RWPE2 (cell line): ENCODE results near the gene RPS15.

Experiments used
- ATAC-seq: fragments of 200-7000 bp; cut with Tn5 transposase; 3 replicates; pipeline ENCODE4 v1.9.1; 2021; ENCODE audit warnings: low read depth
- DNase-seq: peaks from one replicate; pipeline ENCODE4 v3.0.0-alpha.2; 2020; ENCODE audit warnings: low spot score
- H3K27ac ChIP-seq: fragments of 450-650 bp; 2 replicates; pipeline ENCODE4 v1.5.1; 2017; ENCODE audit warnings: mild to moderate bottlenecking; ENCODE audit not compliant: poor library complexity, severe bottlenecking
- H3K27me3 ChIP-seq: fragments of 250-450 bp; sonication (Bioruptor Pico); 2 replicates; pipeline ENCODE4 v1.5.1; 2021; ENCODE audit warnings: mild to moderate bottlenecking, moderate library complexity; ENCODE audit not compliant: insufficient read depth, poor library complexity, severe bottlenecking
- H3K36me3 ChIP-seq: fragments of 250-450 bp; sonication (Bioruptor Pico); 2 replicates; pipeline ENCODE4 v1.5.1; 2020; ENCODE audit warnings: low read depth, mild to moderate bottlenecking, moderate library complexity
- H3K4me1 ChIP-seq: fragments of 250-450 bp; sonication (Bioruptor Pico); 2 replicates; pipeline ENCODE4 v1.5.1; 2021; ENCODE audit warnings: mild to moderate bottlenecking, moderate library complexity; ENCODE audit not compliant: insufficient read depth, poor library complexity, severe bottlenecking
- H3K4me3 ChIP-seq: fragments of 250-450 bp; sonication (Bioruptor Pico); 2 replicates; pipeline ENCODE4 v1.5.1; 2021; ENCODE audit warnings: mild to moderate bottlenecking, moderate library complexity; ENCODE audit not compliant: severe bottlenecking
- H3K9me3 ChIP-seq: fragments of 250-450 bp; sonication (Bioruptor Pico); 2 replicates; pipeline ENCODE4 v1.5.1; 2021; ENCODE audit warnings: mild to moderate bottlenecking, moderate library complexity; ENCODE audit not compliant: severe bottlenecking
- TF ChIP-seq, protein P1 (sequence below): fragments of 450-650 bp; IDR thresholded peaks from one replicate; pipeline ENCODE4 v1.5.1; 2017; ENCODE audit warnings: mild to moderate bottlenecking, moderate library complexity; ENCODE audit not compliant: poor library complexity, severe bottlenecking

RPS15 gene

DNA sequence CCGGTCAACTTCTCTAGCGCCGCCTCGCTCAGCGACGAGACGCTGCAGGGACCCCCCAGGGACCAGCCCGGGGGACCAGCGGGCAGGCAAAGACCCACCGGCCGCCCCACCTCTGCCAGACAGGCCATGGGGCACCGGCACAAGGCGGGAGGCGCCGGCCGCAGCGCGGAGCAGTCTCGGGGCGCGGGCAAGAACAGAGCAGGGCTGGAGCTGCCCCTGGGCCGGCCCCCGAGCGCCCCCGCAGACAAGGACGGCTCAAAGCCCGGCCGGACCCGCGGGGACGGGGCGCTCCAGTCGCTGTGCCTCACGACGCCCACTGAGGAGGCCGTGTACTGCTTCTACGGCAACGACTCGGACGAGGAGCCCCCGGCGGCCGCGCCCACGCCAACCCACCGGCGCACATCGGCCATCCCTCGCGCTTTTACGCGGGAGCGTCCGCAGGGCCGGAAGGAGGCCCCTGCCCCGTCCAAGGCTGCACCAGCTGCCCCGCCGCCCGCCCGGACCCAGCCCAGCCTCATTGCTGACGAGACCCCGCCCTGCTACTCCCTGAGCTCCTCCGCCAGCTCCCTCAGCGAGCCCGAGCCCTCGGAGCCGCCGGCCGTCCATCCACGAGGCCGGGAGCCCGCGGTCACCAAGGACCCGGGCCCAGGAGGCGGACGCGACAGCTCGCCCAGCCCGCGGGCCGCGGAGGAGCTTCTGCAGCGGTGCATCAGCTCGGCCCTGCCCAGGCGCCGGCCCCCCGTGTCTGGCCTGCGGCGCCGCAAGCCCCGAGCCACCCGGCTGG lies 29.5 kb downstream of the RPS15 start:
- no peak; the same call in 2 of the 3 replicates for ATAC-seq
- H3K4me3 ChIP-seq = no peak overlapping the region
- peaks cover 5% of the 10 kb centered on the region for H3K4me1 ChIP-seq
- DNase-seq = no peak
- H3K36me3 ChIP-seq = no peaks in the 10 kb centered on the region
- no peaks in the 10 kb centered on the region for H3K9me3 ChIP-seq
- H3K27me3 ChIP-seq = peaks cover 64% of the 10 kb centered on the region
- no peak overlapping the region for H3K27ac ChIP-seq
- TF ChIP-seq, protein P1, sequence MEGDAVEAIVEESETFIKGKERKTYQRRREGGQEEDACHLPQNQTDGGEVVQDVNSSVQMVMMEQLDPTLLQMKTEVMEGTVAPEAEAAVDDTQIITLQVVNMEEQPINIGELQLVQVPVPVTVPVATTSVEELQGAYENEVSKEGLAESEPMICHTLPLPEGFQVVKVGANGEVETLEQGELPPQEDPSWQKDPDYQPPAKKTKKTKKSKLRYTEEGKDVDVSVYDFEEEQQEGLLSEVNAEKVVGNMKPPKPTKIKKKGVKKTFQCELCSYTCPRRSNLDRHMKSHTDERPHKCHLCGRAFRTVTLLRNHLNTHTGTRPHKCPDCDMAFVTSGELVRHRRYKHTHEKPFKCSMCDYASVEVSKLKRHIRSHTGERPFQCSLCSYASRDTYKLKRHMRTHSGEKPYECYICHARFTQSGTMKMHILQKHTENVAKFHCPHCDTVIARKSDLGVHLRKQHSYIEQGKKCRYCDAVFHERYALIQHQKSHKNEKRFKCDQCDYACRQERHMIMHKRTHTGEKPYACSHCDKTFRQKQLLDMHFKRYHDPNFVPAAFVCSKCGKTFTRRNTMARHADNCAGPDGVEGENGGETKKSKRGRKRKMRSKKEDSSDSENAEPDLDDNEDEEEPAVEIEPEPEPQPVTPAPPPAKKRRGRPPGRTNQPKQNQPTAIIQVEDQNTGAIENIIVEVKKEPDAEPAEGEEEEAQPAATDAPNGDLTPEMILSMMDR = no peak

DNA sequence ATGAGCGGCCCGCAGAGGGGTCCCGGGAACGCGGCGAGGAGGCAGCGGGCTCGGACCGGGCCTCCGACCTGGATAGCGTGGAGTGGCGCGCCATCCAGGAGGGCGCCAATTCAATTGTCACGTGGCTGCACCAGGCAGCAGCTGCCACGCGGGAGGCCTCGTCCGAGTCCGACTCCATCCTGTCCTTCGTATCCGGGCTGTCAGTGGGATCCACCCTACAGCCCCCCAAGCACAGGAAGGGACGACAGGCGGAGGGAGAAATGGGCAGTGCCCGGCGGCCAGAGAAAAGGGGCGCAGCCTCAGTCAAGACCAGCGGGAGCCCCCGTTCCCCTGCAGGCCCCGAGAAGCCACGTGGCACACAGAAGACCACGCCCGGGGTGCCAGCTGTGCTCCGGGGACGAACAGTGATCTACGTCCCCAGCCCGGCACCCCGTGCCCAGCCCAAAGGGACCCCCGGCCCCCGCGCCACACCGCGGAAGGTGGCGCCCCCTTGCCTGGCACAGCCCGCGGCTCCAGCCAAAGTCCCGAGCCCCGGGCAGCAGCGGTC lies 30.2 kb downstream of the RPS15 start:
- H3K4me1 ChIP-seq = peaks cover 5% of the 10 kb centered on the region
- peaks cover 64% of the 10 kb centered on the region for H3K27me3 ChIP-seq
- H3K27ac ChIP-seq = no peak overlapping the region
- DNase-seq = no peak
- H3K36me3 ChIP-seq = no peaks in the 10 kb centered on the region
- peak overlapping the region; percentile 29 for H3K4me3 ChIP-seq
- no peaks in the 10 kb centered on the region for H3K9me3 ChIP-seq
- TF ChIP-seq, protein P1 = no peak
- no peak for ATAC-seq

DNA sequence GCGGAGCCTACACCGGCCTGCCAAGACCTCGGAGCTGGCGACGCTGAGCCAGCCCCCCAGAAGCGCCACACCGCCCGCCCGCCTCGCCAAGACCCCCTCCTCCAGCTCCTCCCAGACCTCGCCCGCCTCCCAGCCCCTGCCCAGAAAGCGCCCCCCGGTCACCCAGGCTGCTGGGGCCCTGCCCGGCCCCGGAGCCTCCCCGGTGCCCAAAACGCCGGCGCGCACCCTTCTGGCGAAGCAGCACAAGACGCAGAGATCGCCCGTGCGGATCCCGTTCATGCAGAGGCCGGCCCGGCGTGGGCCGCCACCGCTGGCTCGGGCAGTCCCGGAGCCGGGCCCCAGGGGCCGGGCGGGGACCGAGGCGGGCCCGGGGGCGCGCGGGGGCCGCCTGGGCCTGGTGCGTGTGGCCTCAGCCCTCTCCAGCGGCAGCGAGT lies 30.6 kb downstream of the RPS15 start:
- peak overlapping the region; percentile 29 for H3K4me3 ChIP-seq
- ATAC-seq (no peak), DNase-seq (no peak)
- peaks cover 64% of the 10 kb centered on the region for H3K27me3 ChIP-seq
- no peaks in the 10 kb centered on the region for H3K36me3 ChIP-seq
- TF ChIP-seq, protein P1 = peak; percentile 28
- H3K4me1 ChIP-seq = peaks cover 5% of the 10 kb centered on the region
- no peak overlapping the region for H3K27ac ChIP-seq
- H3K9me3 ChIP-seq = no peaks in the 10 kb centered on the region

DNA sequence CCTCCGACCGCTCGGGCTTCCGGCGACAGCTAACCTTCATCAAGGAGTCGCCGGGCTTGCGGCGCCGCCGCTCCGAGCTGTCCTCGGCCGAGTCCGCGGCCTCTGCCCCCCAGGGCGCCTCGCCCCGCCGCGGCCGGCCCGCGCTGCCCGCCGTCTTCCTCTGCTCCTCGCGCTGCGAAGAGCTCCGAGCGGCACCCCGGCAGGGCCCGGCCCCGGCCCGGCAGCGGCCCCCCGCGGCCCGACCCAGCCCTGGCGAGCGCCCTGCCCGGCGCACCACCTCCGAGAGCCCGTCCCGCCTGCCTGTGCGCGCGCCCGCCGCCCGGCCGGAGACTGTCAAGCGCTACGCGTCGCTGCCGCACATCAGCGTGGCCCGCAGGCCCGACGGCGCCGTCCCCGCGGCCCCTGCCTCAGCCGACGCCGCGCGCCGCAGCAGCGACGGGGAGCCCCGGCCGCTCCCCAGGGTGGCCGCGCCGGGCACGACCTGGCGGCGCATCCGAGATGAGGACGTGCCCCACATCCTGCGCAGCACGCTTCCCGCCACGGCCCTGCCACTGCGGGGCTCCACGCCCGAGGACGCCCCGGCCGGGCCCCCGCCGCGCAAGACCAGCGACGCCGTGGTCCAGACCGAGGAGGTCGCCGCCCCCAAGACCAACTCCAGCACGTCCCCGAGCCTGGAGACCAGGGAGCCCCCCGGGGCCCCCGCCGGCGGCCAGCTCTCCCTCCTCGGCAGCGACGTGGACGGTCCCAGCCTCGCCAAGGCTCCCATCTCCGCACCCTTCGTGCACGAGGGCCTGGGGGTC lies 31.3 kb downstream of the RPS15 start:
- no peaks in the 10 kb centered on the region for H3K9me3 ChIP-seq
- no peak overlapping the region for H3K27ac ChIP-seq
- TF ChIP-seq, protein P1 = peak; percentile 1
- H3K4me3 ChIP-seq = peak overlapping the region; percentile 29
- no peak for ATAC-seq
- peaks cover 5% of the 10 kb centered on the region for H3K4me1 ChIP-seq
- DNase-seq = no peak
- peaks cover 64% of the 10 kb centered on the region for H3K27me3 ChIP-seq
- no peaks in the 10 kb centered on the region for H3K36me3 ChIP-seq

DNA sequence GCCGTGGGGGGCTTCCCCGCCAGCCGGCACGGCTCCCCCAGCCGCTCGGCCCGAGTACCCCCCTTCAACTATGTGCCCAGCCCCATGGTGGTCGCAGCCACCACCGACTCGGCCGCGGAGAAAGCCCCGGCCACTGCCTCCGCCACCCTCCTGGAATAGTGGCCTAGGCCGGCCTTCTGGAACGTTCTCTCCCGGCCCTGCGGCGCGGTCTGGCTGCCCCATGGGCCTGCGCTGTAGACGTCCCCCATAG lies 31.8 kb downstream of the RPS15 start:
- TF ChIP-seq, protein P1 = no peak
- DNase-seq (no peak), ATAC-seq (no peak)
- H3K4me3 ChIP-seq = peak overlapping the region; percentile 1
- peaks cover 5% of the 10 kb centered on the region for H3K4me1 ChIP-seq
- no peak overlapping the region for H3K27ac ChIP-seq
- H3K36me3 ChIP-seq = no peaks in the 10 kb centered on the region
- no peaks in the 10 kb centered on the region for H3K9me3 ChIP-seq
- H3K27me3 ChIP-seq = peaks cover 64% of the 10 kb centered on the region
